ENCODE measurements around the gene WNT3A. TPM values are rescaled to one million over a fixed set of nuclear protein-coding genes. Genes with fewer than 3 reads are reported as not detected.

WNT3A gene
- polyA plus RNA-seq, 1 of the 3 experiments (the other 2 are of a cell fraction): not detected

GRCh38 chr1:228058172-228058948 is 51.6 kb downstream of the WNT3A start (continued):
- TF ChIP-seq, protein P1, sequence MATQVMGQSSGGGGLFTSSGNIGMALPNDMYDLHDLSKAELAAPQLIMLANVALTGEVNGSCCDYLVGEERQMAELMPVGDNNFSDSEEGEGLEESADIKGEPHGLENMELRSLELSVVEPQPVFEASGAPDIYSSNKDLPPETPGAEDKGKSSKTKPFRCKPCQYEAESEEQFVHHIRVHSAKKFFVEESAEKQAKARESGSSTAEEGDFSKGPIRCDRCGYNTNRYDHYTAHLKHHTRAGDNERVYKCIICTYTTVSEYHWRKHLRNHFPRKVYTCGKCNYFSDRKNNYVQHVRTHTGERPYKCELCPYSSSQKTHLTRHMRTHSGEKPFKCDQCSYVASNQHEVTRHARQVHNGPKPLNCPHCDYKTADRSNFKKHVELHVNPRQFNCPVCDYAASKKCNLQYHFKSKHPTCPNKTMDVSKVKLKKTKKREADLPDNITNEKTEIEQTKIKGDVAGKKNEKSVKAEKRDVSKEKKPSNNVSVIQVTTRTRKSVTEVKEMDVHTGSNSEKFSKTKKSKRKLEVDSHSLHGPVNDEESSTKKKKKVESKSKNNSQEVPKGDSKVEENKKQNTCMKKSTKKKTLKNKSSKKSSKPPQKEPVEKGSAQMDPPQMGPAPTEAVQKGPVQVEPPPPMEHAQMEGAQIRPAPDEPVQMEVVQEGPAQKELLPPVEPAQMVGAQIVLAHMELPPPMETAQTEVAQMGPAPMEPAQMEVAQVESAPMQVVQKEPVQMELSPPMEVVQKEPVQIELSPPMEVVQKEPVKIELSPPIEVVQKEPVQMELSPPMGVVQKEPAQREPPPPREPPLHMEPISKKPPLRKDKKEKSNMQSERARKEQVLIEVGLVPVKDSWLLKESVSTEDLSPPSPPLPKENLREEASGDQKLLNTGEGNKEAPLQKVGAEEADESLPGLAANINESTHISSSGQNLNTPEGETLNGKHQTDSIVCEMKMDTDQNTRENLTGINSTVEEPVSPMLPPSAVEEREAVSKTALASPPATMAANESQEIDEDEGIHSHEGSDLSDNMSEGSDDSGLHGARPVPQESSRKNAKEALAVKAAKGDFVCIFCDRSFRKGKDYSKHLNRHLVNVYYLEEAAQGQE (IDR thresholded peaks at IDR 0.05; ENCODE audit: low read depth, low read length): no peak
- no peak for TF ChIP-seq TAF1 (IDR thresholded peaks at IDR 0.05; ENCODE audit: borderline replicate concordance, low read depth, low read length)
- TF ChIP-seq TEAD4 (IDR thresholded peaks at IDR 0.05; ENCODE audit: borderline replicate concordance, insufficient read depth): no peak
- TF ChIP-seq FOXJ3 (CRISPR knock-in tag; IDR thresholded peaks at IDR 0.05): no peak
- no peak for TF ChIP-seq NRF1 (IDR thresholded peaks at IDR 0.05; ENCODE audit: low read depth, low read length)
- no peak for TF ChIP-seq TCF12 (IDR thresholded peaks at IDR 0.05)

DNA sequence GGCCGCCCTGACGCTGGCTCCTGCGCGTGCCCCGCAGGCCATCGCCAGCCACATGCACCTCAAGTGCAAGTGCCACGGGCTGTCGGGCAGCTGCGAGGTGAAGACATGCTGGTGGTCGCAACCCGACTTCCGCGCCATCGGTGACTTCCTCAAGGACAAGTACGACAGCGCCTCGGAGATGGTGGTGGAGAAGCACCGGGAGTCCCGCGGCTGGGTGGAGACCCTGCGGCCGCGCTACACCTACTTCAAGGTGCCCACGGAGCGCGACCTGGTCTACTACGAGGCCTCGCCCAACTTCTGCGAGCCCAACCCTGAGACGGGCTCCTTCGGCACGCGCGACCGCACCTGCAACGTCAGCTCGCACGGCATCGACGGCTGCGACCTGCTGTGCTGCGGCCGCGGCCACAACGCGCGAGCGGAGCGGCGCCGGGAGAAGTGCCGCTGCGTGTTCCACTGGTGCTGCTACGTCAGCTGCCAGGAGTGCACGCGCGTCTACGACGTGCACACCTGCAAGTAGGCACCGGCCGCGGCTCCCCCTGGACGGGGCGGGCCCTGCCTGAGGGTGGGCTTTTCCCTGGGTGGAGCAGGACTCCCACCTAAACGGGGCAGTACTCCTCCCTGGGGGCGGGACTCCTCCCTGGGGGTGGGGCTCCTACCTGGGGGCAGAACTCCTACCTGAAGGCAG is 52.3 kb downstream of the WNT3A start:
- H3K36me3 ChIP-seq (replicated peaks in 1 of 2; ENCODE audit: control insufficient read depth in 1 of 2, insufficient read depth in 2 of 2, low read length in 1 of 2): no peaks in the 10 kb centered on the region
- H3K9ac ChIP-seq: no peak overlapping the region
- no peak overlapping the region for H2AFZ ChIP-seq (ENCODE audit: low read depth)
- H3K4me1 ChIP-seq (ENCODE audit: control insufficient read depth in 1 of 2, insufficient read depth in 2 of 2, low read depth in 1 of 2, low read length in 1 of 2): peaks cover 0 to 3% of the 10 kb centered on the region in 2 experiments; a peak in 2 of 4 replicates
- H3K79me2 ChIP-seq (ENCODE audit: insufficient read depth): no peaks in the 10 kb centered on the region
- peak overlapping the region in 1 of 2 experiments; percentile 41; a peak in 1 of 4 replicates for H3K4me3 ChIP-seq (ENCODE audit: low read depth in 2 of 2, low read length in 1 of 2)
- ChIA-PET POLR2A (interaction anchor here (1.3 kb wide), 1 partner anchor 23 kb away, joined by 3 read pairs; the partner anchor contains the start of gene ARF1), CTCF (interaction anchor here (1.9 to 2.4 kb wide), 2 partner anchors 15 to 55 kb away, joined by 5 to 6 read pairs; no protein-coding TSS in a partner anchor)
- H3K27me3 ChIP-seq (ENCODE audit: insufficient read depth): peaks cover 29% of the 10 kb centered on the region; the same call in 1 of the 2 replicates
- DNase-seq: no peak
- no peak overlapping the region for H3K27ac ChIP-seq (ENCODE audit: low read depth in 2 of 2, low read length in 1 of 2)
- WGBS (ENCODE audit: low lambda C conversion rate): 10% methylated on average over 2 of the region's 66 CpGs
- TF ChIP-seq YY1 (IDR thresholded peaks at IDR 0.05; ENCODE audit: low read depth) (no peak), FOXJ3 (CRISPR knock-in tag; IDR thresholded peaks at IDR 0.05) (0 out of 2 replicates have a peak, but pooled peaks have one; percentile 25), CHD2 (IDR thresholded peaks at IDR 0.05; ENCODE audit: low read length, partially characterized antibody) (no peak), GATA2 (CRISPR knock-in tag; IDR thresholded peaks at IDR 0.05) (no peak), RAD21 (IDR thresholded peaks at IDR 0.05; ENCODE audit: low read length) (no peak)
- H3K9me2 ChIP-seq: no peaks in the 10 kb centered on the region
- no peaks in the 10 kb centered on the region for H4K20me1 ChIP-seq (ENCODE audit: insufficient read depth)
- no peaks in the 10 kb centered on the region for H3K9me3 ChIP-seq
- no peak overlapping the region for H3K4me2 ChIP-seq
- peaks cover 3% of the 10 kb centered on the region for H3F3A ChIP-seq (replicated peaks; ENCODE audit: insufficient read depth)

Measured in SK-N-SH (cell line).